Erythroblast (primary cell): ENCODE results near the gene GALNT16.

ENCODE experiments used
- GATA1 ChIP-seq: IDR thresholded peaks from 2 replicates; pipeline ENCODE4 v1.6.1; 2011; ENCODE audit warnings: low read depth, mild to moderate bottlenecking, control low read depth, low read length, moderate library complexity
- POLR2A ChIP-seq: IDR thresholded peaks from 2 replicates; pipeline ENCODE4 v1.6.1; 2011; ENCODE audit warnings: mild to moderate bottlenecking, low read length

DNA sequence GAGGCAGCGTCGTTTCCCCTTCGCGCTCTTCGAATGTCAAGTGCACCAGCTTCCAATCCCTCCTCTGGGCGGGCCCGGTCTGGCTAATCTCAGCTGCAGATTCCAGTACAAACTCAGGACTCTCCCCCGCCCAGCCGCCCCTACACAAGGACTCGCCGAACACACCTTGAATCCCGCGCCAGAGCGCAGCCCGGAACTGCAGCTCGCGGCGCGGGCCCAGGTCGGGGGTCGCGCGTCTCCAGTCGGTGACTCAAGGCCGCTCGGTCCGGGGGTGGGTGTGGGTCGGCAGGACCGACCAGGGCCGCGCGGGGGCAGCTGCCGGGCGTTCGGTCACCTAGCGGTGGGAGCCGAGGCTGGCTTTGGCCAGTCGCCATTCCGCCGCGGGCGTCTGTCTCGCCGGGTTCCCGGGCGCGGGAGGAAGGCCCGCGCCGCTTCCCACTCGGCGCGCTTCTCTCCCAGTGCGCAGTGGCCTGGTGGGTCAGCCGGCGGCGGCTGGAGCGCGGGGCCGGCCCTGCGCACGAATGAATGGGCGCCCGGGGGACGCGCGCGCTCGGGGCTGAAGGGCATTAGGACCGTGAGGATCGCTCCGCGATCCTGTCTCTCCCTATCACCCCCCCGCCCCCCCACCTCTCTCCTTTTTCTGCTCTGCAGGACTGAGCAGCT lies at the start of gene GALNT16:
- no peak for TF ChIP-seq POLR2A
- TF ChIP-seq GATA1, result no peak
